ENCODE data around the gene ACSM2A. TPM values are rescaled to one million over a fixed set of nuclear protein-coding genes. Genes with fewer than 3 reads are reported as not detected.
"Not testable (repeated sequence)": the region's sequence is repeated elsewhere in the genome, so short reads cannot be mapped to it uniquely, and the experiment has no call there.

ACSM2A gene
- polyA plus RNA-seq, 3 donors from 2014 or later = not detected

DNA sequence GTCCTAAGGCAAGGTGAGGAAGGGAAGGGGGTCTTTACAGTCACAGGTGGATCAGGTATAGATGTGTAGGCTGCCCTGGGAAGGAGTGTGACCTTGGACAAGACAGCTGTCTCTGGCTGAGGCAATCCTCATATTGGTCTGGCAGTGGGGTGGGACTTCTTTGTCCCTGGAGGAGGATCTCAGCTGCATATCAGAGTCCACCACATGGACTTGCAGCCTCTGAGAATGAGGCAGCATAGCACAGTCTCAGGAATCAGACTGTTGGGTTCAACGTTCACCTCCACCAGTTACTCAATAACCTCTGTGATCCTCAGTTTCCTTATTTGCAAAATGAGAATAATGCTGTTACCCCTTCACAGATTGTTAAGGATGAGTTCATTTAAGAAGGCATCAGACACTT is 33.4 kb downstream of the ACSM2A start:
- H3K9me3 Mint-ChIP-seq = no peaks in the 10 kb centered on the region
- no peak overlapping the region for H3K27ac Mint-ChIP-seq
- no peaks in the 10 kb centered on the region for H3K4me1 Mint-ChIP-seq
- no peak overlapping the region for H3K4me3 Mint-ChIP-seq
- DNase-seq = no peak
- no peaks in the 10 kb centered on the region for H3K36me3 Mint-ChIP-seq
- peaks cover 0 to 7% (median 6%) of the 10 kb centered on the region in 3 donors for H3K27me3 Mint-ChIP-seq (ENCODE audit: low read depth in 3 of 3)

DNA sequence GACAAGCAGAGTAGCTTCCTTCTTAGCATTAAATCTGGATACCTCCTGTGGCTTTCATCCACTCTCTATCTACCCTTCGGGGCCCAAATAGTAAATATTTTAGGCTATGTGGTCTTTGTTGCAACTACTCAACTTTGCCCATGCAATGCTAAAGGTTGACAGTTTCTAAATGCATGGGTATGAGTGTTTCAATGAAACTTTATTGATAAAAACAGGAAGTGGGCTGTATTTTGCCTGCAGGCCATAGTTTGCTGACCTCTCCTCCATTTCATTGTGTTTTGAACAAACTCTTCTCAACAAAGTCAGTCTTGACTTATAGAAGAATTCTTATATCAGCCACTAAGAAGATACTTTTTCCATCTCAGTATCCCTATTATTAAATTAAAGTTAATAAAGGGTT is 34.1 kb downstream of the ACSM2A start:
- Mint-ChIP-seq H3K27me3 (ENCODE audit: low read depth in 3 of 3) (peaks cover 0 to 7% (median 6%) of the 10 kb centered on the region in 3 donors), H3K36me3 (no peaks in the 10 kb centered on the region), H3K27ac (no peak overlapping the region), H3K9me3 (no peaks in the 10 kb centered on the region), H3K4me1 (no peaks in the 10 kb centered on the region), H3K4me3 (no peak overlapping the region)
- no peak for DNase-seq

DNA sequence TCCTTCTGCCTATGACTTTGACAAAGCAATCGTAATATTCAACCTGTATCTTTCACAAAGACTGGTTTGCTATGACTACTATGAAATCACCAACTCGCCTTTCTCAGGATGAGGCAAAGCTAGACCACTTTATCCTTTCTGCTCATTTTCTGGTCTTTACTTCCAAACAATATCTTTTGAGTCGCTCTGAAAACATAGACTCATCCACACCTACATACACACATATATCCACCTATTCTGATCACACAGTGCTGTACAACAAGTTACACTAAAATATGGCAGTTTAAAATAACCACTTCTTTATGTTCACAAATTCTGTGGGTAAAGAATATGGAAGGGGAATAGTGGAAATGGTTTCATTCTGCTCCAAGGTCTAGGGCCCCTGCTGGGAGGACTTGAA is 39.7 kb downstream of the ACSM2A start:
- H3K27me3 Mint-ChIP-seq (ENCODE audit: low read depth in 3 of 3); DNase-seq; H3K4me1 Mint-ChIP-seq; H3K4me3 Mint-ChIP-seq; H3K27ac Mint-ChIP-seq; H3K36me3 Mint-ChIP-seq; H3K9me3 Mint-ChIP-seq: not testable (repeated sequence)

DNA sequence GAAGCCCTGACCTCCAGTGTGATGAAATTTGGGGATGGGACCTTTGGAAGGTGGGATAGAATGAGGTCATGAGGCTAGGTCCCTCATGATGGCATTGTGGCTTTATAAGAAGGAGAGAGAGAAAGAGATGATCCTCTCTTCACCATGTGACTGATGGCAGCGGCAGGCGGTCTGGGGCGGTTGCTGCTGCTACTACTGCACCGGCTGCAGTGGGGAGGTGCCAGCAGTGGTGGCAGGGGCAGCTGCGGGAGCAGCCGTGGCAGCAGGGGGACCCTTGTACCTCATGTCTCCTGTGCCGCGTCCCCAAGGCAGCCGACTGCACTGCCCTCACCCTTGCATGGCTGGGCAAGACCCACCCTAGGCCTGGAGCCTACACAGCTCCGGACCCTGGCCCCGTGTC is 40.1 kb downstream of the ACSM2A start:
- H3K9me3 Mint-ChIP-seq; H3K36me3 Mint-ChIP-seq; DNase-seq; H3K4me1 Mint-ChIP-seq; H3K27ac Mint-ChIP-seq; H3K4me3 Mint-ChIP-seq; H3K27me3 Mint-ChIP-seq (ENCODE audit: low read depth in 3 of 3): not testable (repeated sequence)

DNA sequence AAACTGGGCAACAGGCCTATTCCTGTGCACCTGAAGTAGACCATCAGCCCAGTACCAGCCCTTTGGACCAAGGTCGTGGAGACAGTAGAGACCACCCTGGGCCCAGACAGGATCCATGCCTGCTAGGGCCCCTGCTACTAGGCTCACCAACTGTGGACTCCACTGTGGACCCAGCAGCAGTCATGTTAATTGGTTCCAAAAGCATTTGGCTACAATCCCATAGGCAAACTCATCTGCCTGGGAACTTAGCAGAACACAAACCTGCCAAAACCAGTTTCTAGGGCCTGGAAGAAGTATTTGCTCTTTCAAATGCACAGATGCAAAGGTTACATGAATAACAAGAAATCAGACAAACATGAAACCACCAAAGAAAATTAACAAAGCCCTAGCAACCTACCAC is 53.1 kb downstream of the ACSM2A start:
- no peak overlapping the region for H3K27ac Mint-ChIP-seq
- no peak overlapping the region for H3K4me3 Mint-ChIP-seq
- H3K27me3 Mint-ChIP-seq (ENCODE audit: low read depth in 3 of 3) = peaks cover 0 to 3% (median 2%) of the 10 kb centered on the region in 3 donors
- H3K9me3 Mint-ChIP-seq = peaks cover 0 to 7% (median 2%) of the 10 kb centered on the region in 6 donors
- DNase-seq = no peak
- no peaks in the 10 kb centered on the region for H3K4me1 Mint-ChIP-seq
- H3K36me3 Mint-ChIP-seq = no peaks in the 10 kb centered on the region

DNA sequence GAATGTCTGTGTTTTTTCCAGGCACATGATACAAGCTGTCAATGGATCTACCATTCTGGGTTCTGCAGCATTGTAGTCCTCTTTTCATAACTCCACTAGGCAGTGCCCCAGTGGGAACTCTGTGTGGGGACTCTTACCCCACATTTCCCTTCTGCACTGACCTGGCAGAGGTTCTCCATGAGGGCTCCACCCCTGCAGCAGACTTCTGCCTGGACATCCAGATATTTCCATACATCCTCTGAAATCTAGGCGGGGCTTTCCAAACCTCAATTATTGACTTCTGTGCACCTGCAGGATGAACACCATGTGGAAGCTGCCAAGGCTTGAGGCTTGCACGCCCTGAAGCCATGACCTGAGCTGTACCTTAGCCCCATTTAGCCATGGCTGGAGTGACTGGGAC is 56.0 kb downstream of the ACSM2A start:
- Mint-ChIP-seq H3K9me3 (peaks cover 0 to 7% (median 3%) of the 10 kb centered on the region in 6 donors), H3K36me3 (no peaks in the 10 kb centered on the region), H3K4me3 (no peak overlapping the region), H3K27ac (no peak overlapping the region), H3K4me1 (no peaks in the 10 kb centered on the region), H3K27me3 (ENCODE audit: low read depth in 3 of 3) (peaks cover 0 to 5% (median 4%) of the 10 kb centered on the region in 3 donors)
- DNase-seq = no peak

GRCh38 chr16:20510323-20510722 is 59.0 kb downstream of the ACSM2A start:
- H3K9me3 Mint-ChIP-seq = peaks cover 0 to 7% (median 3%) of the 10 kb centered on the region in 6 donors
- no peak overlapping the region for H3K4me3 Mint-ChIP-seq
- H3K4me1 Mint-ChIP-seq = no peaks in the 10 kb centered on the region
- no peak for DNase-seq
- H3K27ac Mint-ChIP-seq = no peak overlapping the region
- H3K27me3 Mint-ChIP-seq (ENCODE audit: low read depth in 3 of 3) = peaks cover 0 to 5% (median 4%) of the 10 kb centered on the region in 3 donors
- H3K36me3 Mint-ChIP-seq = no peaks in the 10 kb centered on the region

DNA sequence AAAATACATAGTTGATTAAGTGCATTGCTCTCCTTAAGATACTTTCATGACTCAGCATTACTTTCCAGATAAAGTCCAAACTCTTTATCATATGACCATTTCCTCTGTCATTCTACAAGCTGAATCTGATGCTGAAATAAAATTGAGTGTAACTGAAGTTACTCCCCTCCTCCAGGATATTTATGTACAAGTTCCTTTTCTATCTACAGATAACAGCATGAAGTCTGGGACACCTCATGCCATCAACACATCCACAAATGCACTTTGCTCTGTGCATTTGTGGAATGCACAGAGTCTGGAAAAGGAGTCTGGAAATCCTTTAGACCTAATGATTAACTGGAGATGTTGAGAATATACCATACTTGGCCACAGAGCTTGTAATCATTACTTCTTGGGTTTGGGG is 64.4 kb downstream of the ACSM2A start:
- Mint-ChIP-seq H3K27me3 (ENCODE audit: low read depth in 3 of 3) (peaks cover 0 to 13% (median 2%) of the 10 kb centered on the region in 3 donors), H3K9me3 (no peaks in the 10 kb centered on the region), H3K4me3 (no peak overlapping the region), H3K27ac (no peak overlapping the region), H3K4me1 (no peaks in the 10 kb centered on the region), H3K36me3 (no peaks in the 10 kb centered on the region)
- DNase-seq = no peak

GRCh38 chr16:20517149-20517548 is 65.8 kb downstream of the ACSM2A start:
- no peaks in the 10 kb centered on the region for H3K9me3 Mint-ChIP-seq
- H3K4me3 Mint-ChIP-seq = no peak overlapping the region
- DNase-seq = no peak
- peaks cover 1 to 13% (median 2%) of the 10 kb centered on the region in 3 donors for H3K27me3 Mint-ChIP-seq (ENCODE audit: low read depth in 3 of 3)
- H3K27ac Mint-ChIP-seq = no peak overlapping the region
- no peaks in the 10 kb centered on the region for H3K36me3 Mint-ChIP-seq
- no peaks in the 10 kb centered on the region for H3K4me1 Mint-ChIP-seq

- H3K27me3 Mint-ChIP-seq (ENCODE audit: low read depth in 3 of 3) = peaks cover 1 to 13% (median 2%) of the 10 kb centered on the region in 3 donors
- no peaks in the 10 kb centered on the region for H3K9me3 Mint-ChIP-seq
- no peak overlapping the region for H3K27ac Mint-ChIP-seq
- DNase-seq = no peak
- H3K4me3 Mint-ChIP-seq = no peak overlapping the region
- no peaks in the 10 kb centered on the region for H3K36me3 Mint-ChIP-seq
- H3K4me1 Mint-ChIP-seq = no peaks in the 10 kb centered on the region
These were observed 67.9 kb downstream of the ACSM2A start for GRCh38 chr16:20519231-20519630.

DNA sequence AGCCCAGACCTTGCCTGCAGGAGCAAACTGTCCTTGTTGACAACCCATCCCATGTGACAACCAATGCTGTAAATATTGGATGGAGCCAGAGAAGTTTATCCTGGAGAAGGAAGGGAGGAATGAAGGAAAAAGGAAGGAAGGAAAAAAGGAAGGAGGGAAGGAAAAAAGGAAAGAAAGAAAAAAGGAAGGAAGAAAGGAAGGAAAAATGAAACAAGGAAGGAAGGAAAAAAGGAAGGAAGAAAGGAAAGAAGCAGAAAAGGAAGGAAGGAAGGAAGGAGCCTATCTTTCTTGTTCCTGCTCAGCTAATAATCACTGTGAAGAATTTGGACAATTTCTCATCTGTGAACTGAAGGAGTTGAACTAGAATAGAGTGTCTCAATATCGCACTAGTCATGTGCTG is 68.8 kb downstream of the ACSM2A start:
- no peaks in the 10 kb centered on the region for H3K4me1 Mint-ChIP-seq
- H3K36me3 Mint-ChIP-seq = no peaks in the 10 kb centered on the region
- no peak overlapping the region for H3K27ac Mint-ChIP-seq
- peaks cover 0 to 13% (median 1%) of the 10 kb centered on the region in 3 donors for H3K27me3 Mint-ChIP-seq (ENCODE audit: low read depth in 3 of 3)
- H3K9me3 Mint-ChIP-seq = no peaks in the 10 kb centered on the region
- no peak for DNase-seq
- H3K4me3 Mint-ChIP-seq = no peak overlapping the region

- not testable (repeated sequence) for H3K9me3 Mint-ChIP-seq; DNase-seq; H3K27me3 Mint-ChIP-seq (ENCODE audit: low read depth in 3 of 3); H3K27ac Mint-ChIP-seq; H3K4me3 Mint-ChIP-seq; H3K36me3 Mint-ChIP-seq; H3K4me1 Mint-ChIP-seq
These were observed 80.5 kb downstream of the ACSM2A start for GRCh38 chr16:20531795-20532194.

GRCh38 chr16:20532284-20532792 is 81.0 kb downstream of the ACSM2A start:
- not testable (repeated sequence) for H3K27me3 Mint-ChIP-seq (ENCODE audit: low read depth in 3 of 3); H3K4me3 Mint-ChIP-seq; DNase-seq; H3K36me3 Mint-ChIP-seq; H3K9me3 Mint-ChIP-seq; H3K27ac Mint-ChIP-seq; H3K4me1 Mint-ChIP-seq

- not testable (repeated sequence) for H3K4me3 Mint-ChIP-seq; H3K27me3 Mint-ChIP-seq (ENCODE audit: low read depth in 3 of 3); H3K4me1 Mint-ChIP-seq; H3K27ac Mint-ChIP-seq; H3K9me3 Mint-ChIP-seq; H3K36me3 Mint-ChIP-seq; DNase-seq
These were observed 85.3 kb downstream of the ACSM2A start for GRCh38 chr16:20536669-20537068.
